DMS153 treated with DMSO at 0.1 percent for 48 hours (cell line): ENCODE data around the gene PPP1R27.

Source experiments
- DNase-seq: peaks from one replicate; lab custom pipeline; 2025; ENCODE audit not compliant: unreplicated experiment; lab: John Stamatoyannopoulos, UW

The PPP1R27 gene, protein sequence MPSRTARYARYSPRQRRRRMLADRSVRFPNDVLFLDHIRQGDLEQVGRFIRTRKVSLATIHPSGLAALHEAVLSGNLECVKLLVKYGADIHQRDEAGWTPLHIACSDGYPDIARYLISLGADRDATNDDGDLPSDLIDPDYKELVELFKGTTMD

DNA sequence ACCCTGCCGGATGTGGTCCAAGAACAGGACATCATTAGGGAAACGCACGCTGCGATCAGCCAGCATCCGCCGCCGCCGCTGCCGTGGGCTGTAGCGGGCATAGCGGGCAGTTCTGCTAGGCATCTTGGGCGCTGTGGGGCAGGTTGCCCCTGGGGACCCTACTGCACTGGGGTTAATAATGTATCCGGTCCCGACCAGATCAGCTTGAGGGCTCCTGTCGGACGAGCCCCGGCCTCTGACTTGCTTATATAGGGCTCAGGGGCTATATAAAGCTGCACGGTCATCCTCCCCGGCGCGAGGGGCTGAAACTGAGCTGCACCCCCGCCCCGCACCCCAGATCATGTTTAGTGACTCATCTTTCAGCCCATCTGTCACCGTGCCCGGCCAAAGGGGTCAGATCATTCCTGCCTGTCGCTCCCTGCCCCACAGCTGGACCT lies at the start of gene PPP1R27:
PPP1R27 (minus strand) TSS at position 220 of the 437 bp plus-strand sequence; CDS start at position 123, 97 bp downstream.
- DNase-seq, result no peak

DNA sequence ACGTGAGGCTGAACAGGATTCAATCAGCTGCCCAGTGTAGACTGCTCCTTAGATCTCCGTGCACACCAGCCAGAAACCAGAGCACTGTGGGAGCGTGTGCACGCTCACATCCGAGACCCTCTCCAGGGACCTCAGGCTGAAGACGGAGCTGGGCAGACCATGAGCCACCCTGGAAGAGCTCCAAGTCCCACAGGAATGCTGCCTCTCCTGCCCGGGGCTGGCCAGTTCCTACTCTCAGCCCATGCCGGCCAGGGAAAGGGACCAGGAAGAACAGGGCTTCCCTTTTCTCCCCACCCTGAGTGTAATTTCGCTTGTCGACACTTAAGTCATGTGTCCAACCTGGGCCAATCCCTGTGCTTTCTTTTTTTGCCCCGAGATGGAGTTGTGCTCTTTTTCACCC lies 49.7 kb upstream of the PPP1R27 start:
- DNase-seq, result no peak

DNA sequence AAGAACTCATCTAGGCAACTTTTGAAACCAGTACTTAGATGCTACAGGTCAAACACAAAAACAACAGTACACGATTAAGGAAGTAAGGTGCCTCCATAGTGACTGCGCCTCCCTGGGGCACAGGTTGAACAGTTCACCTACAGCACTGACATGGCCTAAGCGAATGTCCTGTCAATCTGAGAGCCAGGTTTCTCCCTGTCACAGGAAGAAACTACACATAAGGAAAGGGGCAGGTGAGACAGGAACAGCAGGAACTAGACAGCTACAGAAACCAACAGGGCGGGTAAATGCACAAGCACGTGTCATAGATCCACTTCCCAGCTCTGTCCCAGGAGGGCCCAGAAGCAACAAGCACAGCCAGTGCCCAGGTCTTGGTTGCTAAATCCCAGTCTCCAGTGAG lies 44.3 kb upstream of the PPP1R27 start:
- no peak for DNase-seq

DNA sequence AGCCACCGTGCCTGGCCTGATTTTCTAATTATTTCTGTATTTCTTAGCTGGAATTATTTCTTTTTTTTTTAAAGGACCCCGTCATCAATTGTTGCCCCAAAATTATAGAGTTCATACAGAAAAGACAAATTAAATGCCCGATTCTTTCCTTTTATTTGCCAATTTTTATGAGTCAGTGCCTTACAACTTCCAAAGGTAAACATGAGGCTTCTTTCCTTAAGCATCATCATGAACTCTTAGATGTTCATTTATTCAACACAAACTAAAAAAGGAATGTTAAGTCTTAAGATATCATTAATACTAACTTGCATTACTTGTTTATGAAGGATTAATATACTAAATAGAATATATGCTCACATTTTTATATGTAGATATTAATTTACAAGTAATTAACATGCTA lies 43.4 kb upstream of the PPP1R27 start:
- no peak for DNase-seq

DNA sequence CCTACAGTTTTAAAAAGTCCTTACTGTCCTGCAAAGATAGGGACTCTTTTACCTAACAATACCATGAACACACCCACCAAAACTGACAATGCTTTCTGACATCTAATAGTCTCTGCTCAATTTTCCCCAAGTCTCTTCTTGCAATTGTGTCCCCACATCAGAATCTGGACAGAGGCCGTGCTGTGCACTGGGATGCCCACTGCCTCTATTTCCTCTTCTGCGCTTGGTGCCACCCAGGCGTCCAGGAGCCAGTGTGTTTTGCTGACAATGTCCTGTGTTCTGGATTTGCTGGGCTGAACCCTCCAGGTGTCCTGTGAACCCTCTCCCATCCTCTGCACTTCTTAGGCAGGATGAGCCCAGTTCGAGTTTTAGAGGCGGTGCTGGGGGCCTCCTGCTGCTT lies 42.7 kb upstream of the PPP1R27 start:
- no peak for DNase-seq

DNA sequence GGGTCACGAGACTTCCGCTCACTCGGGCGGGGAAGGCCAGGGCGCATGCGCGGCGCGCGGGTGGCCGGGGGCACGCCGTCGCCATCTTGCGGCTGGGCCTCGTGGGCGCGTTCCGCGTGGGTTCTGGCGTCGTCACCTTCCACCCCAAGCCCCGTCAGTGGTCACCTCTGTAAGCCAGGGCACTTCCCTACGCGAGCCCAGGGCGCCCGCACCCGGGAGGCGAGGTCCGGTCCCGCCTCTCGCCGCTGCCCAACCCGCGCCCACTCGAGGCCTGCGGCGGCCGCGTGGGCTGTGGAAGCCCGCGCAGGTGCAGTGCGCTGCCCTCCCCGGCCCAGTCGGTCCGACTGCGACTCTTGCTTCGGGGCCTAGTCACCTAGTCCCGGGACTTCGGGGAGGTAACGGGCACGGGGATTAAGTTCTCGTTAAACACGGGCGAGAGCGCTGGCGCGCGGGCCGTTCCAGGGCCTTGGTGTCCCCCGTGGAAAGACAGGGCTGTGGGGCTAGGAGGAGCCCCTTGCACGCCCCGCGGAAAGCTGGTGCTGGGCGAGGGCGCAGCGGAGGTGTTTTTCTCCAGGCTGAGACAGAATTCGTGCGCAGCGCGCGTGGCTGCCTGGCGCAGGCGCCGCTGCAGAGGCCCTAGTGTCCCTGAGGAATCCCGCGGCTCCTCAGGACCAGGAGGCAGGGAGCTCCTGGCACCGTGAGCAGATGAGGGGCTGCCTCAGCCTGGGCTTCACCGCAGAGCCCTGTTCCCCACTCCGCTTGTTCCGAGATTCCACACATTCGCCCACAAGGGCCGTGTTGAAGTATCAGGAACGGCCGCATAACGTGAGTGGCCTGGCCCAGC lies 36.8 kb upstream of the PPP1R27 start:
- DNase-seq, result peak; percentile 68

DNA sequence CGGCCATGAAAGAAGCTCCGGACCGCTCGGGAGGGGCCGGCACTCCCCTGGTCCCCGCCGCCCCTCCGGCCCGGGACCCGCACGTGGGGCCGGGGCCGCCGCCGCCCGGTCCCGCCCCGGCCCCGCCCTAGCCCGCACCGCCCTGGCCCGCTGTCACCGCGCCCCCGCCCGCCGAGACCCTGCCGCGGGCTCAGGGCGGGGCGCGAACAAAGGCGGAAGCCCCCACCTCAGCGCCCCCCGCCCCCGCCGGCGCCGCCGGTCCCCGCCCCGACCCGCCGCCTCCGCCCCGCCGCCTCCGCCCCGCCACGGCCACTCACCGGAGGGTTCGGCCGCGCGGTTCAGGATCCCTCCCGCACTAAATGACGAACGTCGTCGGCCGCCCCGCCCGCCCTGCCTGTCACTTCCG lies 36.1 kb upstream of the PPP1R27 start, which contains the start of gene ARHGDIA:
ARHGDIA (minus strand) TSS at position 357 of the 406 bp plus-strand sequence. CDS start 1,407 bp downstream, outside the sequence.
- DNase-seq, result no peak

DNA sequence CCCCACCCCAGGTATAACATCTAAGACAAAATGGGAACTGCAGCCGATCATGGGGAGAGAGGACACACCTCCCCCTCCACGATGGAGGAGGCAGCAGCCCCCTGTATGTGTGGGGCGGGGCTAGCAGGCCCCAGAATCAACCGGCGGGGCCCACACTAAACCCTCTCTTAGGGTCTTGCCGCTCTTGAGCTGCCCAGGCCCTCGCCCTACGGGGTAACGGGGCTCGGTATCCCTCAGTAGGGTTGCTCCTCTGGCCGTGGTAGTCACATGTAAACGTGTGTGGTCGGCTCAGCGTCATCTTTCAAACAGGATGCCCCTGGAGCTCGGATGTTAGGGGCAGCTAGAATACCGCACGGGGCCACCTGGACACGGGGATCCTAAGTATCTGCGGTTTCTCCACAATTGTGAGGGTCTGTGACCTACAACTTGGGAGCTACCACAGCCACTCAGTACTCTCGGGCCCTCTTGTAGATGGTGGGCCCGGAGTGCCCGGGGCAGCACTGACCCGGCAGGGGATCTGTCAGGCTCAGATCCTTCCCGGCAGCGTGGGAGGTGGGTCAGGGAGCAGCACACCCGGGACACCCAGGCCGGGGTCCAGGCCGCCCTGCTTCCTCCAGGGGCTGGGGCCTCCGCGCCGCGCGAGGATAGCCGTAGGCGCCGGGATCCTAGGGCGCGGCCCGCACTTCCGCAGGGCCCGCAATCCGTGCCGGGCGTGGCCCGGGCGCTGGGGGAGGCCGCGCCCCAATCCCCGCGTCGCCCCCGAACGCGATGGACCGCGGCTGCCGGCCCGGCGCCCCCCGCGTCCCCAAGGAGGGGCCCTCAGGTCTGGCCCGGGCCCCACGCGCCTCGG lies 35.5 kb upstream of the PPP1R27 start:
- no peak for DNase-seq

DNA sequence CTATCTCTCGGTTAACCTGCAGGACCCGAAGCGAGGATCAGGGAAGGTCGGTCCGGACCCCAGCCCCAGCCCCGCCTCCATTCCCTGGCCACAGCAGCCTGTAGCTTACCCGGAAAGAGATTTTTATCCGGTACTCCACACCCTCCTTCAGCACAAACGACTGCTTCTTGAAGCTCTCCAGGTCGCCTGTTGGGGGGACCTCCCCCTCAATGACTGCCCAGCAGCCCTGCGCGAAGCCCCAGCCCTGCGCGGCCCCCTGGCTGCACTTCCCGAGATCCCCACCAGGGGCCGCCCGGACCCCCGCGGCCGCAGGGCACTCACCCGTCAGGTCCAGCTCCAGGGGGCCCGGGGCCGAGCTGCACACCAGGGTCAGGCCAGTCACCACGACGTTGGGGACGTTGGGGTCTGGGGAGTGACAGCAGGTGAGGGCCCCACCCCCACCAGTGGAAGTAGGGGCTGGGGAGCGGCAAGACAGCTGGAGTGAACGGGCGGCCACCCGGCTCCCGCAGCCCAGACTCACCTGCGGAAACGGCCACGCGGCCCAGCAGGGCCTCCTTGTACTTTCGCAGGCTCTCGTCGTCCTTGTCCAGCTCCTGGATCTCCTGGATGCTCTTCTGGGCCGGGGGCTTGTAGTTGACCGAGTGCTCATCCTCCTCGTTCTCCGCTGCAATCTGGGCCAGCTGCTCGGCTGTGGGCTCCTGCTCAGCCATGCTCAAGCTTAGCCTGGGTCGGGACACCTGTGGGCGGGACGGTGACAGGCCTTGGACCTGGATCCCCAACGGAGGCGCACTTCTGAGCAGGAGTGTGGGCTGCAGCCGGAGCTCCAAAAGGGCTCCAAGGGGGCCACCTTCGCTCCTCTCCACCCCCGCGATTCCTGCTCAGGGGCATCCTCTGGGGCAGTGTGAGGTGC lies 34.6 kb upstream of the PPP1R27 start:
- DNase-seq, result no peak

DNA sequence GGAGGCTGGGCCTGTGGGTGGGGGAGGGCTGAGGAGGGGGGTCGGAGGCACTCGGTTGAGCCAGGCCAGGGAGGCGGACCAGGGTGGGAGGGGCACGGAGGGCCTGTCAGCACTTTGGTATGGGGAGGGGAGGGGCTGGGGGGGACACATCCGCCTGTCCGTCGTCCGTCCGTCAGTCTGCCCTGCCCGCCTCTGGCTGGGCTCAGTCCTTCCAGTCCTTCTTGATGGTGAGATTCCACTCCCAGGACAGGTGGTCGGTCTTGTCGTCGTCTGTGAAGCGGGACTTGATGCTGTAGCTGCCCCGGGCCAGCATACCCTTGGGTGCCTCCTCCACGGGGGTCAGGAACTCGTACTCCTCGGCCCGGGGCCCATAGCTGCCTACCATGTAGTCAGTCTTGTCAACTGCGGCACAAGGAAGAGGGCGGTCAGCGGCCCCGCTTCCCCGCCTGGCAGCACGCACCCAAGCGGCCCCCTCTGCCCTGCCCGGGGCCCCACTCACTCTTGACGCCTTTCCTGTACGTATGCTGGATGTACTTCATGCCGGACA lies 33.9 kb upstream of the PPP1R27 start:
- DNase-seq, result no peak

DNA sequence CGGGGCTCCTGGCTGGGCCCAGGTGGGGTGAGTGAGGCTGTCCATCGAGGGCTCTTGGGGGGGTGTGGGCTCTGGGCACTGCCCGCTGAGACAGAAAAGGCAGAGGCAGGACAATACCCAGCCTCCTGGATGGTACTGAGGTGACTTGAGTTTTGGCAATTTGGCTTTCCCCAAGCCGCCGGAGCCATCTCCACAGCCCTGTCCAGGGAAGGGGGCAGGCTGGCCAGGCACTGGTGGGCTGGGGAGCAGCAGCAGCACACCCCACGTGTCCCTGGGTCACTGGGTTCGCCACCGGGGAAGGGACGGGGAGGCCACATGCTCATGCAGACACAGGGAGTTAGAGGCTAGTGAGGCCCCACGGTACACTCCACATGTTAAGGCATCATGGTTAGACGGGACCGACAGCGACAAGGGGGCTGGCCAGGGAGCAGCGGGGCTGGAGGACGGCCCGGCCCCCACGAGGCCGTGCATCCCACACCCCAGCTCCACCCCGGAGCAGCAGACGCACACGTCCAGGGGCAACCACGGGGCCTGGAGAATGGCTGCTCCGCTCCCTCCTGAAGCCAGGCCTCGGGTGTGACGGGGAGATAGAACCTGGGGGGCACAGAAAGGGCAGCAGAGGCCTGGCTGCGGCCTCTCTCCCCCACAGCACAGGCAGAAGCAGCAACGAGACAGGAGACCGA lies 33.3 kb upstream of the PPP1R27 start:
- no peak for DNase-seq

DNA sequence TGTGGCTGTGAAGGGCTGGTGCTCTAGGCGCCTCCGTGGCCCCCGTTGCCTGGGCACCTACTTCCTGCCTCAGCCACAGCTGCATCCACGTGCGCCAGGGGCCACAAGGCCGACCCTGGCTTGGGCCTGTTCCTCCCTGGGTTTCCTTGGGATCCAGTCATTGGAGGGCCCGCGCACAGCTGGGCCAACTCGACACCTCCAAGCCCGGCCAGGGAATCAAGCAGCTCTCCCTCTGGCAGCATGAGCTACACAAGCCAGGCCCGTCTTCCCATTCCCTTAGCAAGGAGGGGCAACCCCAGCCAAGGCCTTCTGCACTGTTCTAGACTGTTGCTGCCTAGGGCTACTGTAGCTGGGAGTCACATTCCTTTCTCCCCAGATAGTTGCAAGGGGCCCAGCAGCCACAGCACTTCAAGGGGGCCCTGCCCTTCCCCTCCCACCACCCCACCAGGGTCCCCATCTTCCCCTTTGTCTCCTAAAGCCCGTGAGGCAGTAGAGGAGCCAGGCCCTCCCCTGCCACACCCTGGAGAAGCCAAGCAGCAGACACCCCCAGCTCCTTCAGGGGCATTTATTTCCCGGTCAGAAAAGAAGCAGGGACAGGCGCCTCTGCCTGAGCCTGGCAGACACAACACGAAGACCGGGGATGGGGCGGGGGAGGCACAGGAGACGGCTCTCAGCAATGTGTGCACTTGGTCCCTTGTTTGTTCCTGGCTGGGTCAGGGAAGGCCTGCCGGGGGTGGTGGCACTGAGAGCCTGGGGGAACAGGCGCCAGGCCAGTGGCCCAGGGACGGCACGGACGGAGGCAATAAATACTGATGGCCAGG lies 32.5 kb upstream of the PPP1R27 start:
- DNase-seq, result no peak

DNA sequence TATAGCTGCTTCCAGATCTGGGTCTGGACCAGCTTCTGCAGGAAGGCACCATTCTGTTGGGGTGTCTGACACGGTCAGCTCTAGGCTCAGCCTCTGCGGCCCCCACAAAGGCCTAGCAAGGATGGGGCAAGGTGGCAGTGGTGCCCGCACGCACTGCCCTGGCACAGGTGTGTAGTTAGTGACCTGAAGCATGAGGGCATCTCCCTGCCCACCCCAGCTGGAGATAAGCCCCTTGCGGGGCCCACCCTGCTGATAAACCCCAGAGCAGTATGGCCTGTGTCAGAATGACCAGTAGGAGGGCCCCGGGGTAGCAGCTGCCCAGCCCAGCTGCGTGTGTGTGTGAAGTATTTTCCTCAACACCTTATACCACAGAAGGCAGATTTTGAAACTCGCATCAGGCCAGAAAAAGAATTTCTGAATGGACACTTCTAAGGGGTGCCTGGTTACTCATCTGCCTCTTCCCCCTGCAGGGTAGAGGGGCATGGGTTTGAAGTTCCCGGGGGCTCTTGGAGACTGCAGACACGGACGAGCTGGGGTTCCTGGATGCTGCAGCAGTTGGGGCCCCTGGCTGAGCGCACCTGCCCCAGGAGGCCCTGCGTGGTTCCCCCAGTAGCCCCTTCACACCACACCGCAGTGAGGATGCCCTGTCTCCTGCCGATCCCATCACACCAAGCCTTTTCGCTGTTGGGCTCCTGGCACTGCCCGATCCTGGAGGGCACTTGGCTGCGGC lies 31.8 kb upstream of the PPP1R27 start:
- DNase-seq, result no peak

DNA sequence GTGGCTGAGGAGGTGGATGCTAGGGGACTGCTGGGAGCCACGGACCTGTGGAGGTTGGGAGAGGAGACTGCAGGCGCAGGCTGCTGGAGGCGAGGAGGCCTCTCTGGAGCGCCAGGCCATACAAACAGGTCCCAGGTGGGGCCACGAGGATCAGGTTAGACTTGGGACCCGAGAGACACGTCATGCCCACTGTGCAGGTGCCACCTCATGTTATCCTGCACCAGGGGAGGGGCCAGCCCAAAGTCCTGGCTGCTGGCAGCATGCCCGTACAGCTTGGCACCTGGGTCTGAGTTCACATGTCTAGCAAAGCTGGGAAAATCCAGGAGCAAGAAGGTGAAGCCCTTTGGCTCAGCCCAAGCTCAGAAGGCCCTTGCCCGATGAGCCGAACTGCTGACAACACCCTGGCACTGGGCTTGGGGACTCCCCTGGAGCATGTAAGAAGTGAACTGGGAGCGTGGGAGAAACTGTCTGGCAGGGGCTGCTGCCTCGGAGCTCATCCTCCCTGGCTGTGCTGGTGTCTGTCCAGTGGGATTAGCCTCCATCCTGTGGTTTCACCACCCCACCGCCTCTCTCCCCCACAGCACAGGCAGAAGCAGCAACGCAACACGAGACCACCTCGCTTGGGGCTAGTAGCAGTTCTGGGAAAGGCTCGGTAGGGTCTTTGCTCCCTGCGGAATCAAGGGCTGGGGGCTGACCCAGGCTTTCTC lies 31.0 kb upstream of the PPP1R27 start:
- no peak for DNase-seq

DNA sequence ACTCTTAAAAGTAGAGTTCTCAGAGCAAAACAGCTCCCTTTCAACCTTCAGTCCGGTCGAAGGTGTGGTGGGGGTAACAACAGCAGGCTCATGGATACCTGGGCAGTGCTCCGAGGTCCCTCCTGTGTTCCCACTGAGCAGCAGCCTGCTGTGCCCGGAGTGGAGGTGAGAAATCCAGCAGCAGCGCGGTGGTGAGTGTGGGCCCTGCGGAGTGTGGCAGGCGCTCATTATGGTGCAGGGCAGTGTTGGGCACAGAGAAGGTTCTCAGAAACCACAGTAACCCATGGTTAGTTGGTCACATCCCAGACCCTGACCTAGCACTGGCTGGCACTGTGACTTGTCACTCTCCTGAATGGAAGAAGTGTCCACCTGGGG lies 30.5 kb upstream of the PPP1R27 start:
- DNase-seq, result no peak

DNA sequence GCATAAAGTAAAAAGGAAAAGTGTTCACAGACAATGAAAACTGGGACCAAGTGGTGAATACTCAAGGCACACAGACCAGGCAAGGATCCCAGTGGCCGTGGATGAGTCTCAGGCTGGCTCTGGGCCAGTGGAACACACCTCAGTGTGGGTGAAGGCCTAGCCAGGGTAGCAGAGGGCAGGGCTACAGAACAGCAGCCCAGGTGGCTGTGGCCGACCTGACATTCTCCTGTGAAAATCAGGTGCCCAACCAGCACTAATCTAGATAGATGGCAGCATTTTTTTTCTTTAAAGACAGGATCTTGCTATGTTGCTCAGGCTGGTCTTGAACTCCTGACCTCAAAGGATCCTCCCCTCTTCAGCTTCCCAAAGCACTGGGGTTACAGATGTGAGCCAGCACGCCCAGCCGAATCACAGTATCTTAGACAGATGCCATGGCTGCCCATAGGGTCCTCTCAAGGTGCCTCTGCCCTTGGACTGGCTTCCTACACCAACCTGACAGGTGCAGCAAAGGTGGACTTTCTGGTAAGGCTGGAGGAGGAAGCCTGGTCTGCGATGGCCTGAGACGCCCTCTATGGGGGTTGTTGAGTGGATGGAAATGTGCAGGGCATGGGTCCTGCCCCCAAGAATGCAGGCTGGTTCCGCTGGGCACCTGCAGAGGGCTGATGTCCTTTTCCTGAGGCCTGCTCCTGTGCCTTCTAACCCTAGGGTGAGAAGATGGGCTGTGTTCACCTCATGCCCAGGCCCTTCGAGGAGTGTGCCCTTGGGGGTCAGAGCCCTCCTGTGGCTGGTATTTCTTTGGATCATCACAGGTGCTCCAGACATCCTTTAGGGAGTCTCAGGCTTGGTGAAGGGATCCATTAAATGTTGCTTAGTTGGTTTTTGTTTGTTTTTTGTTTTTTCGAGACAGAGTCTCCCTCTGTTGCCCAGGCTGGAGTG lies 29.3 kb upstream of the PPP1R27 start:
- DNase-seq, result no peak
